Anterior cingulate cortex (tissue), 58 donors: ENCODE measurements around the gene NOXA1.
A peak's percentile ranks its signal among the peaks of the same experiment; 100 is the strongest.
"Not testable (repeated sequence)": the region's sequence is repeated elsewhere in the genome, so short reads cannot be mapped to it uniquely, and the experiment has no call there.

Source experiments
- DNase-seq, 58 donors: peaks; one replicate each; lab custom pipeline; 2025; lab: John Stamatoyannopoulos, UW

NOXA1 gene

DNA sequence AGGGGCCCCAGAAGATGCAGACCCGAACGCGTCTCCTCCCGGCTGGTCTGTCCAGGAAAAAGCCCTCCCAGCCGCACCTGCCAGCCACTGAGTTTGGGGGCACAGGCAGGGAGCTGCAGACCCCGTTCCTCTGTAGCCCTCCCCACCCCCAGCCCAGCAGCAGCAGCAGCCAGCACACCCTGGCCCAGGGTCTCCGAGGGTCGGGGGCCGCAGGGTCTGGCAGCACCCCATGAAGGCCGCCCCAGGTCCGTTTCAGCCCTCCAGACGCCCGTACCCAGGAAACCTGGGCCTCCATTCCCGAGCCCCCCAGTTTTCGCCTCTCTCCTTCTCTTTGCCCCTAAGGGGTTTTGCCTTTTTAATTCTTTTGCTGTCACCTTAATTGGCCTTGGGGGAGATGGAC lies 19.9 kb upstream of the NOXA1 start:
- no peak for DNase-seq

DNA sequence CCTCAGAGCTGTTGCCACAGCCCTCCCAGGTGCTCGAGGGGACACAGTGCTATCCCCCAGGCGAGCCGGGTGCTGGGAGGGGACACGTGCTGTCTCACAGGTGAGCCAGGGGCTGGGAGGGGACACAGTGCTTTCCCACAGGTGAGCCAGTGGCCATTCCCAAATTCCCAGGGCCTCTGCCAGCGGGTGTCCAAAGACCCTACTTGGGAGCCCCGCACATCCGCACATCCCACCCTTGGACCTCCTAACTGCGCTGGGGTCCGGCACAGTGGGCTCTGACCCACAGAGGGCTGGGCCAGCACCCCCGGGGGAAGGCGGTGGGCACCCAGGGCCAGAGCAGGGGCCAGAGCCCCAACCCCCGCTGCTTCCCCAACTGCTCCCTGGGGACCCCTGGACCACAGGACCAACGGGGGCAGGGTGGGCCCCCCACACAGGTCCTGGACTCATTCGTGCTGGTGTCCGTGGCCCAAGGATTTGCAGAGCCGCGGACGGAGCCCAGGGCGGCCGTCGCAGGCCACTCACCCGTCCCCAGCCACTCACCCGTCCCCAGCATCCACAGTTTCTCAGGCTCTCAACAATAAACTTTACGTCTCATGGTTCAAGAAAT lies 18.1 kb upstream of the NOXA1 start:
- DNase-seq, result no peak

DNA sequence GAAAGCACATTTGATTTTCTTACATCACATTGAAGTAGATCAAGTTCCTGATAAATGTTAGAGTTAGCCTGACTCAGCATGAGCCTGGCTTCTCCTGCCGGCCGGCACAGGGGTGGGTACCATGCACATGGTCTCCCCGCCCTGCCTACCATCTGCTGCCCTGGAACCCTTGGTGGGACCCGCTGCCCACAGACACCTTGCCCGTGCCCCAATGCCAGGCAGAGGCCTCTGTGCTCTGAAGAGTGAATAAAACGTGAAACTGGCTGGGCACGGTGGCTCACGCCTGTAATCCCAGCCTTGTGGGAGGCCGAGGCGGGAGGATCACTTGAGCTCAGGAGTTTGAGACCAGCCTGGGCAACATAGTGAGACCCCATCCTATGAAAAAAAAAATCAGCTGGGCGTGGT lies 17.5 kb upstream of the NOXA1 start:
- DNase-seq, result no peak

DNA sequence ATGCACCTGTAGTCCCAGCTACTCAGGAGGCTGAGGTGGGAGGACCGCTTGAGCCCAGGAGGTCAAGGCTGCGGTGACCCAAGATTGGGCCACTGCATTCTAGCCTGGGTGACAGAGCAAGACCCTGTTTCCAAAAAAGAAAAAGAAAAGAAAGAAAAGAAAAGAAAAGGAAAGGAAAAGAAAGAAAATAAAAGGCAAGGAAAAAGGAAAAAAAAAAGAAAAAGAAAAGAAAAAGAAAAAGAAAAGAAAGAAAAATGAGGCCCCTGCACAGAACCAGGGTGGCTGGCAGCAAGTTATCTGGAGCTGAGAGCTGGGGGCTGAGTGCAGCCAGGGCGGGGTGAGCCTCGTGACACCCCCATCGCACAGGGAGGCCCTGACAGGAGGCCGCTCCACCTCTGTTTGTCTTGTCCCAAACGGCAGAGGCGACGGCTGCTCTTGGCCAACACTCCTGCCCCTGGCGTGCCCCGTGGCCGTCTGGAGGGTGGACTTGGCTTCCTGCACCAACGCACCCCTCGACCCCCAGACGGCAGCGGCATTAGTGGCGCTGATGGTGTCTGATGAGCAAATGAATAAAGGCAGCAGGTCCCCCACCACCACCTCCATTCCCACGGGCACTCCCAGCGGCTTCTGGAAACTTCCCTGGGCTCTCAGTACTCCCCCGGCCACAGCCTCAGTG lies 17.0 kb upstream of the NOXA1 start:
- DNase-seq, result no peak

DNA sequence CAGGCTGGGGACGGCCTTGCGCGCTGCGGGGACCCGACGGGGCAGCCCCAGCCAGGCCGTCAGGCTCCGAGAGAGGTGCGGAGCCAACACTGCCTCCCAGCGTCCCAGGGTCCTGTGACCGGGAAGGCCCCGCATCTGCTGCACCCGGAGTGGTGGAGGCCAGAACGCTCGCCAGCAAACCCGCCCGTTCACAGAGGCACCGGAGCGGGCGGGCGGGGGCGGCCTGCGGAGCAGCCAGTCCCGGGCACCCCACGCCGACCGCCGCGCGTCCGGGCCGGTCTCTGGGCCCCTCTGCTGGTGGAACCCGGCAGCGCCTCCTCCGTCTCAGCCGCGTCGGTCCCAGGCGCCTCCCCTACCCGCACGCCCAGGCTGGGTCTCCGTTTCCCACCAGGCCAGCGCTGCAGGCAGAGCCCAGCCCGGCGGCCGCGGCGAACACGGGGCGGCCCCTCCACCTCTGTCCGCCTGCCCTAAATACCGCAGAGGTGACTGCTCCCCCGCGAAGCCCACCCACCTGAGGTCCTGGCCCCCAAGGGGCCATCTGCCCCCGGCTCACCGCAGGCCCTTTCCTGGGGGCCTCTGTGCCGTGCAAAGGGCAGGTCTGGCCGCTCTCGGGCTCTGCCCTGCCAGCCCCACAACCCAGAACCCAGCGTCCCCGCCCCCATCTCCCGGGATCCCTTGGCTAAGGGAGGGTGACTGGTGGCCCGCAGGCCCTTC lies 16.2 kb upstream of the NOXA1 start:
- peak in 46 of 58 donors; percentile 13 to 74 (median 41) for DNase-seq

DNA sequence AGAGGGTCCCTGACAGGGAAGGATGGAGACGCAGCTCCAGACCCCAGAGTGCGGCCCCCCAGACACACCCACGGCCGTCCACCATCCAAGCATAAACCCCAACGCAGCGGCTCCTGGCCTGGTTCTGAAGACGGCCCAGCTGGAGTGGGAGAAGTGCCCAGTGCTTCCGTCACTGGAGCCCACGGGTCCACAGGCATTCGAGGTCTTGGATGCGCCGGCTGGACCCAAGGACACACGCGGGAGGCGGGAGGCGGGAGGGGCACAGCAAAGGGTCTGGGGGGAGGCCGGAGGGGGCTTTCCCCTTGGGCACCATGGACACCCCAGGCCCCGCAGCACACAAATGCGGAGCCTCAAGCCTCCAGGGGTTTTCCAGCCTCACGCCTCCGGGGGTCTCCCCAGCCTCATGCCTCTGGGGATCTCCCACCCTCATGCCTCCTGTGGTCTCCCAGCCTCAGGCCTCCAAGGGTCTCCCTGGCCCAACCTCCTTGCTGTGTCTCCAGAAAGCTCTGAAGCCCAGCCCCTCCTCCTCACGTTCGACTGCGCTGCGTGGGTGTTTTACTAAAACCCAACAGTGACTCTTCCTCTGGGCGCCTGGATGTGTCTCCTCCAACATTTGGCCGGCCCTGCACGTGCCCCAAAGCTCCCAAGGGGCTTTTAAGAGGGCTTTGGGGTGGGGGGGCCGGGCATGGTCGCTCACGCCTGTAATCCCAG lies 15.4 kb upstream of the NOXA1 start:
- DNase-seq, result peak in 22 of 58 donors; percentile 12 to 45 (median 34)

DNA sequence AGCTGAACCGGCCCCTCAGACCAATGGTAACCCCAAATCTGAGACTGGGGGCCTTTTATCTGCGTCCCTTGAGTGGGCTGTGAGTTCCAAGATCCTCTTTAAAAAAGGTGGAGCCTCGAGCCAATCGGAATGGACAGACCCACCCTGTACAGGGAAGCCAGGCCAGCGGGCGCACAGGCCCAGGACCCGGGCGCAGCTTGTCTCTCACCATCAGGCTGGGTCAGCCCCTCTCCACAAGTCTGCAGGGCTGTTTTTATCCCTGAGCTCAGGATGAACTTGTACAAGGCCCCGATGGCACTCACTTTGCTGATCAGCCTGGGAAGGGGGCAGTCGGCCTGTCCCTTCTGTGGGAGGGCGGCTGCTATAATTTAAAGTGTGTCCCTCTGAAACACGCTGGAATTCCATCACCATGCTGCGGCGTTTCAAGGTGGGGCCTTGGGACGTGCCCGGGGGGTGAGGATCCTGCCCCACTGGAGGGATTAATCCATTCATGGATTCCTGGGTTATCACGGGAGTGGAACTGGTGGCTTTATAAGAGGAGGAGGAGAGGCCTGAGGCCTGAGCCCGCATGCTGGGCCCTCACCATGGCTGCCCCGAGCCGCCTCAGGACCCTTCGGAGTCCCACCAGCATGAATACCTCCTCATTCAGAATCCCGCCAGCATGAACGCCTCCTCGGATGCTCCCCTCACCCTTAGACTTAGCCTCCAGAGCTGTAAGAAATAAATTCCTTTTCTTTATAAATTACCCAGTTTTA lies 14.4 kb upstream of the NOXA1 start:
- DNase-seq, result no peak

DNA sequence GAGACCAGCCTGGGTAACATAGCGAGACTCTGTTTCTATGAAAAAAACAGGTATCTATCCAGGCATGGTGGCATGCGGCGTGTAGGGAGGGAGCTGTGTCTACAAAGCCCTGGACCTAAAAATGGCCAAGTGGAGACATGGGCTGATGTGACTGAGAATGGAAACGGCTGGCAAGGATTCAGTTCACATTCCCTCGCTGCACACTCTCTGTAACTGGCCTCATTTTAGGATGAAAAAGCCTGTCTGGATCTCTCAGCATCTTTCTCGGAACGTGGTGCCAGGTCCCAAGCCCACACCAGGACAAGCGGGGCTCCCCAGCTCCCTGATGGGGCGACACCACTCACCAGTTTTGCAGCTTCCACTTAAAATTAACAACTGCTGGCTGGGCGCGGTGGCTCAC lies 13.7 kb upstream of the NOXA1 start:
- peak in 6 of 58 donors; percentile 4 to 55 (median 26) for DNase-seq

DNA sequence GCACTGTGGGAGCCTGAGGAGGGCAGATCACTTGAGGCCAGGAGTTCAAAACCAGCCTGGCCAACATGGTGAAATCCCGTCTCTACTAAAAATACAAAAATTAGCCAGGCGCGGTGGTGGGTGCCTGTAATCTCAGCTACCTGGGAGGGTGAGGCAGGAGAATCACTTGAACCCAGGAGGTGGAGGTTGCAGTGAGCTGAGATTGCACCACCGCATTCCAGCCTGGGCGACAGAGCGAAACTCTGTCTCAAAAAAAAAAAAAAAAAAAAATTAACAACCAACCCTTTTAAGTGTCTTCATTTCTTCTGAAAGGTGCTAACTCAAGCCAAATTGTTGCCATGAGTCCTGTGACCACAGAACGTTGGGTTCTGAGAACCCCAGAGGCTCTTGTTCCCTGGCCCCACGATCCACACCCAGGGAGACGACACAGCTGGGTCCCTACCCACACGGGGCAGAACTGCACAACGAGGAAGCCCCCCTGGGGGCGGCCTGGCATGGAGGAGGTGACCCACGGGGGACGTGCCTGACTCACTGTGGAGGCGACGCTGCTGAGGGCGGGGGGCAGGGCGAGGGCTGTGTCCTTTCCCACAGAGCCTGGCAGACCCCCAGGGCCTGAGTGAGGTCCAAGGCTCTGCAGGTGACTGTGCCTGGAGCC lies 12.8 kb upstream of the NOXA1 start:
- DNase-seq, result not testable (repeated sequence)

DNA sequence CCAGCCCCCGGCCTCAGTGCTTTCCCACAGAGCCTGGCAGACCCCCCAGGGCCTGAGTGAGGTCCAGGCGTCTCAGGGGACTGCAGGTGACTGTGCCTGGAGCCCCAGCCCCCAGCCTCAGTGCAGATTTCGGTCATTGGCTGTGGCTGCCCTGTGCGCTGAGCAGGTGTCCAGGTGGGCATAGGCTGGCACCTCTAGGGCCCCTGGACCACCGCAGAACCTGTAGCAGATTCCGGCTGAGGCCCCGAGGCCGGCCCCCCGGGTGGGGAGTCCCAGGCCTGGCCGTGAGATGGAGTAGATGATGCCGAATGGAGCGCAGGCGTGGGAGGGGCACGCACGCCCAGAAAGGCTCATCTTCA lies 12.3 kb upstream of the NOXA1 start:
- DNase-seq, result no peak

DNA sequence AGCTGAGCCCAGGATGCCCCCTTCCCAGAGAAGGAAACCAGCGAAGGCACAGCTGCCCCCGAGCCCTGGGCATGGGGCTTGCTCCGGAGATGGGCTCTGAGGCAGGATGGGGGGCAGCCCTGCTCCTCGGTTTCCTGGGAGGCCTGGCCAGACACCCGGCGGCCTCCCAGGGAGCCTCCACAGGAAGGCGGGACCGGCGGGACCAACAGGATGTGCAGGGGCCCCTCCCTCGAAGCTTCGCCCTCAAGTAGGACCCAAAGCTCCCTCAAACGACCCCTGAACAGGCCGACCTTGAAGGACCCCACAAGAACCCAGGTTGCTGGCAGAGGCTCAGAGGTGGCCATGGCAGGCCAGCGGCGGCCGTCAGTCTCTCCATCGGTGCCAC lies 11.9 kb upstream of the NOXA1 start:
- DNase-seq, result no peak

DNA sequence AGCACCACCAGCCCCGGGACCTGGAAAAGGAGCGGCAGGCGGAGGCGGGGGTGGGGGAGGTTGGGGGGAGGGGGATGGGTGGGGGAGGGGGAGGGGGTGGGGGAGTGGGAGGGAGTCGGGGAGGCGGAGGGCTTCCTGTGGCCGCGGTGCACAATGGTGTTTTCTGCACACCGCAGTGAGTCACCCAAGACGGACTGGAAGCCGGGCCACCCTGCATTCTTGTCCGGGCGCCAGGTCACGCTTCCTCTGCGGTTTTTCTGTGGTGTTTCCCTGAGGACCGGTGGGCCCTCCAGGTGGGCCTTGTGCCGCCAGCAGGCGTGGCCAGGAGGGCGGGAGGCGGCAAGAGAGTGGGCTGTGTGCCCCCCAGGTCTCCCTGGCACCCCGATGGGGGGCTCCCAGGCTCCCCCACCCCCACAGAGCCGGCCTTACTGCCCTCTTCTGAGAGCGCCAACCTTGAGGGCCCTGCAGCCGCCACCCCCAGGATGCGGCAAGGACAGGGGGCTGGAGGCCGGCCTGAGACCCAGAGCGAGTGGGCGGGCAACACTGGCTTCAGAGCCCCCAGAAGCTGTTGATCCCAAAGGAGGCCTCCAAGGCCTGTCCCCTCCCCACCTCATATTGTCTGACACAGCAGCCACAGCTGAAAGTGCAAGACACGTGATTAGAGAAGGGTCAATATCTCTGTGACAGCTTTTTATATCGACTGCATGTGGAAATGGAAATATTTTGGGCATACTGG lies 11.4 kb upstream of the NOXA1 start:
- peak in 1 of 58 donors; percentile 37 for DNase-seq

DNA sequence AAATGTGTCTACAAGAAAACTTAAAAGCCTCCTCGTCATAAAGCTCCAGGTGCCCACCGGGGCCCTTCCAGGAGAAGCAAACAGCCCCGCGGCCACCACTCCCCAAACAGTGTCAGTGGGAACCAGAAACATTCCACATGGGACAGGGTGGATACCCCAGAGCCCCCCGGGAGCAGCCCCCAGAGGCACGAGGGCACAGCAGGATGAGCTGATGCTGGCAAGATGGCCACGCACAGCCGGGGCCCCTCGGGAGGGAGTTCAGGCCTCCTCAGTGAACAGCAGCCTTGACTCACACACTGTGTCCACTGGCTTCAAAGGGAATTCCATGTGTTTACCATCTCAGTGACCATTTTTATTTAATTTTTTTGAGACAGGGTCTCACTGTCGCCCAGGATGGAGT lies 10.8 kb upstream of the NOXA1 start:
- no peak for DNase-seq

DNA sequence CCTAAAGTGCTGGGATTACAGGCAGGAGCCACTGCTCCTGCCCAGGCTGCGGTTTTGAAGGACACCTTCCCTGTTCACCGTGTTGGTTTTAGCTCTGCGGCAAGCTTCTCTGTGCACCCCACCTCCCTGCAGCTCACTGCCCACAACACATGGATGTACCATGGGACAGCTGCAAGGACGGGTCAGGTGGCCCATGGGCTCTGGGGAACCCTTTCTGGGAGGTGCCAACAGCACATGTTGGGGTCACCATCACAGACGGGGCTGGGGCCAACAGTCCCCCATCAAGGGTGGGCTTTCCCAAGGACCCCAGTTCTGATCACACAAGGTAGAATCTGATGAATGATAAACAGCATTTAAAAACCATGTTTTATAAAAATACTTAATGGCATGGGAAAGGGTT lies 7.7 kb upstream of the NOXA1 start:
- no peak for DNase-seq

DNA sequence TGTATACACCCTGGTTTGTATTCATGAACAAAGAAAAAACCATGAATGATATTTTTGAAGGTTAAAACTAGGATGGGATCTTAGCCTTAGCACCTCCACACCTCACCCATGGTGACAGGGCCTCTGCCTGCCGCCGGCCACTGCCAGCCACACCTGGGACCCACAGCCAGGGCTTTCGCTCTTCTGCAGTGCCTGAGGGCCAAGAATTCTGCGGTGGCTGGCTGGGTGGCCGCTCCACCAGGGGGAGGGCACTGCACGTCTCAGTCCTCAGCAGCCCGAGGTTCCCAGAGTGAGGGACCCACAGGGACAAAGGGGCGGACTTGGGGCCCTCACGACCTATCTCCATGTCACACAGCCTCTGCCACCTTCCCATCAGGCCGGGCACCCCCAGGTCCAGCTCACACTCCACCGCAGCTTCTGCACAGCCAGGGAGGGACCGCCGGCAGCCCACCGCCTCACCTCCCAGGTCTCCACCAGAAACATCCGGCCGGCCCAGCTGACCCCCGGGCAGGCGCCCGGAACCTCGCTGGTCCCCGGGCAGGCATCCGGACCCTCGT lies 7.1 kb upstream of the NOXA1 start:
- no peak for DNase-seq

DNA sequence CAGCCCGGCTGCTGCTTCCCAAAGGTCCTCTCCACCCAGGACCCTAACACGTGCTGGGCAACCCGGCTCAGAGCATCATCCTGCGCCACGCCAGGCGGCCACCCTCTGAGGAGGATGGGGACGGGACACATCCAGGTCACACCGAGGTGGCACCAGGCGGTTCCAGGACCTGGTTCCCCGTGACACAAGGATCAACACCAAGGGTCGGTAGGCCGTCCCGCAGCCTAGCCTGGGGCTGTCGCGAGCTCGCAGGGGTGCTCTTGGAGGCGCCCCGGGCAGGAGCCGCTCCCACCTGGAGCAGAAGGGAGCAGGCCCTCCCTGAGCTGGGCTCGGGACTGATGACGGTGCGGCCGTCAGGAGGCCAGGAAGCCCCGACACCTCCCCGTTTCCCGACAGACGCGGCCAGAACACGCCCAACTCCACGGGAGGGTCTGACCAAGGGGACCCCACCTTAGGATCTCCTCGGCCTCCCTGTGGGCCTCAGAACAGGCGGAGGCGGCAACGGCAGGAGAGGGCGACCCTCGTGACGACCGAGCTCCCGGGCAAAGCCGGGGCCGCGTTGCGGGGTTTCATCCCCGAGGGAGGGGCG lies 6.5 kb upstream of the NOXA1 start:
- DNase-seq, result no peak

DNA sequence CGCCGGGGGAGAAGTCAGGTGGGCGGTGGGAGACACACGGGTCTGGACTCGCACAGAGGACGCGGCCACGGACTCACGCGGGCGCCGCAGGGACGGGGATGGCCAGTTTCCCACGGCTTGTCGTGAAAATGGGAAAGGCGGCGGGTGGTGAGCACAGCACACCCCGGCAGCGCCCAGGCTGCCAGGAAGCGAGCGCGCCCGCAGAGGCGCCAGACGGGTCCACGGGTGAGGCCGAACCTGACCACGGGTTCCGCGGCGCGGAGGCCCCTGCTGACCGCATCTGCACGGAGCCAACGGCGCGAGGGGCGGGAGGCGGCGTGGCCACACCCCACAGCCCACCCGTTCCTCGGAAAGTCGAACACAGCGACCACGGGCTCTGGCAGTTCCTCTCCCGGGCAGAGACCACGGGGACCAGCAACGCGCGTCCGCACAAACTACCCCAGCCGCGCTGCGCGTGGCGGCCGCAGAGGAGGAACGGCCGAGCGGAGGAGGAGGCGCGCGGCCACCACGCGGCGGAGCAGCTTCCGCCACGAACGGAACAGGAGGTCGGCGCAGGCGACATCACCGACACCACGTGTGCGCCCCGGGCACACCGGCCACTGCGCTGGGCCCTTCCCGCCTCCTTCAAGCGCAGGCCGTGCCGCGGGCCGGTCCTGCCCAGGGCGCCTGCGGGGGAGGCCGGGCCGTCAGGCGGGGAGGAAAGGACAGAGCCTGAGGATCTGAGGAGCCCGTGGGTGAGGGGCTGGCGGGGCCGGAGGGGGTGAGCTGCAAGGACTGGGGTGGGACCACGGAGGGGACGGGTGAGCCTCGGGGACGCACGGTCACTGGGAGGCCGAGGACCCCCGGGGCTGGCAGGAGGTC lies 5.8 kb upstream of the NOXA1 start:
- DNase-seq, result no peak
